Renal cortex interstitium (tissue), 11 donors: Measurements from ENCODE around the gene ARID1B. TPM values are rescaled to one million over a fixed set of nuclear protein-coding genes. Genes with fewer than 3 reads are reported as not detected.

ENCODE experiments used
- DNase-seq, 11 donors: peaks; one replicate each; pipeline ENCODE4 v3.0.0-alpha.2; 2013; ENCODE audit warnings: low read depth in 9 of 11, low spot score in 4 of 11; ENCODE audit errors: extremely low read depth in 1 of 11
- polyA plus RNA-seq, 3 donors: library from polyadenylated mRNA; unstranded; fragments of 120-200 nt; gene quantifications; one replicate each; pipeline ENCODE4 v1.2.1, GENCODE V29; 2013; ENCODE audit not compliant: insufficient read length in 3 of 3

Gene ARID1B
- polyA plus RNA-seq, 3 donors = 74.6 to 84.5 (median 76.8) TPM

DNA sequence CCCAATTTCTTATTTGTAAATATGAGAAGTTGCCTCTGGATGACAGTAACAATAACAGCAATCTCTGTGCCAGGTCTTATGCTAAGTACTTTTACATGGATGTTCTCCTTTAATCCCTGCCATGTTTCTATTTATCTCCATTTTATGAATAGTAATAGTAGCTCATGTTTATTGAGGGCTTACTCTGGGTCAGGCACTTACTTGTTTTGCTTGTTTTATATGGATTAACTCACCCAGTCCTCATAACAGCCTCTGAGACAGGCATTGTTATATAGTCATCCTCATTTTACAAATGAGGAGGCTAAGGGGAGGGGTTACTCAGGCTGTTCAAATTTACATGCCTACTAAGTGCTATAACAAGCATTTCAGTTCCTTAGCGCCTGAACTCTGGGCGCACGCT lies 64.3 kb downstream of the ARID1B start:
- DNase-seq = no peak

- no peak for DNase-seq
These were observed 65.5 kb downstream of the ARID1B start for GRCh38 chr6:156842598-156843250.

GRCh38 chr6:156844089-156844488 lies 66.9 kb downstream of the ARID1B start:
- DNase-seq = no peak

- no peak for DNase-seq
These were observed 68.4 kb downstream of the ARID1B start for GRCh38 chr6:156845454-156846155.

DNA sequence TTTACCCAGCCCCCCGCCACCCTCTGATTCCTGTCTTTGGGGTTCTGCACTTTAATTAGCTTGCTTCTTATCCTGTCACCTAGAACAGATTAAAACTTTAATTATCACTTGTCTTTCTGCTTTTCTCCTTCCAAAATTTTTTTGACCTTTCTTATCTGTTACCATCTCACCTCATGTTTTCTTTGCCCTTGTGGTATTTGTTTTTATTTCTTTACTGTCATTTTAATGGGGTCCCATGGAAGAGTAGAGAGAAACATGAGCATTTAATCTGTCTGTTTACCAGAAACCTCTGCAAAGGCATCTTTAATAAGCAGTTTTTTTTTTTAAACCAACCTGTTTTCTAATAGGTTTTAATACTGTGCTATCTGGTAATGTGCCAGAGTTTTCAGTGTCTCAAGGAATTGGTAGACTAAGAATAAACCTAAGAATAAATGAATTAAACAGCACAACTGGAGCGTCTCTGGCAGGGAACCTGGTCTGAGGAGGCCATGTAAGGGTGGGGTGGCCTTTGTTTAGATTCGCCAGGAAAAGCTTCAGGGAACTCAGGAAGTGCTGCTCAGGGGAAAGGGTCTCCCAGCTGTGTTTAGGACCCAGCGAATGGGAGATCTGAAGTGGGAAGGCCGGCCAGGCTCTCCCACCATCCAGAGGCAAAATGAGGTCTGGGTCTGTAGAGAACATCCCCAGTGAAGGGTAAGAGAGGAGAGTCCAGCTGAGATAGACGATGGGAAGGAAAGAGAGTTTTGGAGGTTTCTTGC lies 69.8 kb downstream of the ARID1B start:
- no peak for DNase-seq

DNA sequence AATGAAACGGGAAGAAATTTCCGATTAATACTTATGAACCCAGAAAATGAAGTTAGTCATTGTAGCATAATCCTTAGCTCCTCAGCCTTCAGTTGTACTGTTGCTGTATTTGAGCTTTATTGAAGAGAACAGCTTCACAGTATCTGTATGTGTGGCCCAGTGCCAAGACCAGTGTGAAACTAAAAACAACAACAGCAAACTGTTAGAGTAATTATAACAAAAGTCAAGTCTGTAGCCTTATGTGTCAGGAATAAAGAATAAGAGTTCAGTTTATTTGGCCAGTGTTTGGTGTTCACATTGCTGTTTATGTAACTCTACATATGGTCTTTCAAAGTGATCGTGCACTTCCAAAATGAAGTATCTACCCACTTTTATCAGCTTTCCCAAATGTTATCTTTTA lies 70.9 kb downstream of the ARID1B start:
- no peak for DNase-seq

GRCh38 chr6:156848533-156848932 lies 71.4 kb downstream of the ARID1B start:
- peak; percentile 20 to 68 (median 57) for DNase-seq

GRCh38 chr6:156849806-156850205 lies 72.6 kb downstream of the ARID1B start:
- DNase-seq = no peak

DNA sequence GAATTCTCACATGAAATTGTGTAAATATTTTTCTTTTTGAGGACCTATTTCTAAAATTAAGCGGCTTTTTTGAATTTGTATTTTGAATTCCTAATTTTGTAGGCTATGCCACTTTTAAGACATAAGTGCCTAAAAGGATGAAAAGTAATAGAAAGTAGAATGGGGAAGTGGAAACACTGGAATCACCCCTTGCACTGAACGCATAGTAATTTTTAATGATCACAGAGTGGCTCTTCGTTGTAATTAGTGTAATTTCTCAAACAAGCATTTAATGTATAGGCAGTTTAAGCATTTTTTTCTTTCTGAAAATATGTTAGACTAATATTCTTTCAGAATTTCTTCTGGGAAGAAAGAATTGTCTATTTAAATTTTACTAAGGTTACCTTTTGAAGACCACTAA lies 73.2 kb downstream of the ARID1B start:
- DNase-seq = no peak

DNA sequence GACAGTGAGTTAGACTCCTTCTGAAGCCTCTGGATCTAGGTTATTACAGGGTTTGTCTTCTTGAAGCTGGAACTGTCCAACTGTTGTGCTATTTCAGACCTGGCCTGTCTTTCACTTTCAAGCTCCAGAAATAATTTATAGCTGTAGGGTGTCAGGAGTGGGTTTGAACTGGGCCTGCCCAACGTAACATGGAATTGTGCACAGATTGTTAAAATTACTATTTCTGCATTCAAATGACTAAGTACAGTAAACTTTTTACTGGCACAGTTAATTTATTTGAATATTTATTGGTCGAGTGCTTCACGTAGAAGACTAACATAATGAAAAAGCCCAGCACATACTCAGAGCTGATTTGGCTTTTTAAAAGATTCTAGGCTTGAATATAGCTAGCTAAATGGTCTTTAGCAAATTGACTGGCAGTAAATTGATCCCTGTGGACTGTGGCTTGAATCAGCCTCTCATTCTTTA lies 74.3 kb downstream of the ARID1B start:
- no peak for DNase-seq

- no peak for DNase-seq
These were observed 75.1 kb downstream of the ARID1B start for GRCh38 chr6:156852147-156852857.

DNA sequence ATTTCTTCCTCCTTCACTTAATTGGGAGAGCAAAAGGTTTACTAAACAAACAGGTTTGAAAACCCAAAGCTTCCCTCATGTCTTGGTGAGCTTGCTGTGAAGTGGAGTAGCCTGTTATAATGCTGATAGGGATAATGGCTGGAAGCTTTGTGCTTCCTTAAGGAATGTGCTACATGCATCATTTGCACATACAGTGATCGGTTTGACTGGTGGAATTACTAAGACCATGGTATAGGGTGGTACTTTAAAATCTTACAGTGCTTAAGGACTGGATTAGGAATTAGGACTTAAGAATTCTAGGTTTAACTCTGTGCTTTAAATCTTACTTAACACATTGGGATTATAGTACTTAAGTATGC lies 75.7 kb downstream of the ARID1B start:
- no peak for DNase-seq

GRCh38 chr6:156853733-156854132 lies 76.6 kb downstream of the ARID1B start:
- DNase-seq = no peak

- DNase-seq = no peak
These were observed 77.4 kb downstream of the ARID1B start for GRCh38 chr6:156854466-156855161.

DNA sequence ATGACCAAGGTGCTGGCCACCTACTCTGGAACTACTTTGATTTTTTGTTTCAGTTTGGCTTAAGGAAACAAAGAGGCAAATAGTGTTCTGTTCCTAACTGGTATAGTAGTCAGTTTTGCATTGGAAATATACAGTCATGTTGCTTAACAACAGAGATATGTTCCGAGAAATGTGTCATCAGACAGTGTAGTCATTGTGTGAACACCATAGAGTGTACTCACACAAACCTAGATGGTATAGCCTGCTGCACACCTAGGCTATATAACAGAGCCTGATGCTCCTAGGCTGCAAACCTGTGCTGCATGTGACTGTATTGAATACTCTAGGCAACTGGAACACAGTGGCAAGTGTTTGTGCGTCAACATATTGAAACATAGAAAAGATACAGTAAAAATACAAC lies 80.4 kb downstream of the ARID1B start:
- no peak for DNase-seq

DNA sequence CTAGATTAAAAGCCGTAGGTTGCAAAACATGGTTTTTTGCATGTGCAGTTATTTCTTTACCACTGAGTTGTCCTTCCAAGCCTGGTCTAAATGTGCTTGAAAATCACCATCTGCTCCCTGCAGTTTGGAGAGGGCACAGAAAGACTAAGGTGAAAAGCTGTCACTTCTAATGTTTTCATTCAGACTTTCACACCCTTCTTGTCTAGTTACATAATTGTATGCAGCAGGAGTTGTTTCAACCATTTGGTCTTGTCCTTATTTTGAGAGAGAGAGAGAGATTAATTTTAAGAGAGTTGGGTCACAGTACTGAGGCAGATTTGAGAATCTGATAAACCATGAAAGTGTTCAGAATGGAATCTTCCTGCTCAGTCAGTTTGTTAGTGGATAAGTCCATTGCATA lies 82.5 kb downstream of the ARID1B start:
- no peak for DNase-seq

GRCh38 chr6:156862711-156863110 lies 85.5 kb downstream of the ARID1B start:
- no peak for DNase-seq

GRCh38 chr6:156863504-156863903 lies 86.3 kb downstream of the ARID1B start:
- no peak for DNase-seq

DNA sequence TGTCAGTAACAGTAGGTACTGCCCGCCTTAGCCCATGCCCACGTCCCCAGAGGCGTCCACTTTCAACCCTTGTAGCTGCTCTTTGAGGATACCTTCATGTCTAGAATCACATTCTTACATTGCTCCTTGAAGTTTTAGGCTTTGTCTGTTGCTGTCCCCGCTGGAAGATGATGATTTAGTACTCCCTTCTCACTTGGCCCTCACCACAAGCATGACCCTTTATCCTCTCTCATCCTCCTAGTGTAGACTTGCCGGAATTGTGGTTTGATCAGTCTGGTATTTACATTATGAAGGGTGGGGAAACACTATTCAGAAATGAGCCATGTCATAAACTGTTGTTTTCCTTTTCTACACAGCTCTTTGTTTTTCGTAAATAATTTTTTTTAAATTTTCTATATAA lies 87.4 kb downstream of the ARID1B start:
- no peak for DNase-seq
